HEK293T (cell line): ENCODE measurements around the gene VSX1.

Experiments
- ARNT ChIP-seq: fragments of 450-650 bp; IDR thresholded peaks from 2 replicates; pipeline ENCODE4 v1.6.1; 2017; ENCODE audit warnings: mild to moderate bottlenecking
- BHLHE40 ChIP-seq: fragments of 450-650 bp; IDR thresholded peaks from 2 replicates; pipeline ENCODE4 v1.6.1; 2016; ENCODE audit warnings: mild to moderate bottlenecking, moderate library complexity, borderline replicate concordance
- CTBP1 ChIP-seq: fragments of 450-650 bp; IDR thresholded peaks from 2 replicates; pipeline ENCODE4 v1.6.1; 2016; ENCODE audit warnings: borderline replicate concordance
- FOXK2 ChIP-seq: fragments of 450-650 bp; IDR thresholded peaks from 2 replicates; pipeline ENCODE4 v1.6.1; 2016; ENCODE audit warnings: mild to moderate bottlenecking
- HDGF ChIP-seq: fragments of 450-650 bp; IDR thresholded peaks from 2 replicates; pipeline ENCODE4 v1.6.1; 2017; ENCODE audit warnings: antibody characterized with exemption, borderline replicate concordance
- NFRKB ChIP-seq: fragments of 450-650 bp; IDR thresholded peaks from 2 replicates; pipeline ENCODE4 v1.6.1; 2016; ENCODE audit warnings: mild to moderate bottlenecking, moderate library complexity
- SP1 ChIP-seq: fragments of 450-650 bp; IDR thresholded peaks from 2 replicates; pipeline ENCODE4 v1.6.1; 2017
- SUZ12 ChIP-seq: fragments of 450-650 bp; IDR thresholded peaks from 2 replicates; pipeline ENCODE4 v1.6.1; 2016; ENCODE audit warnings: mild to moderate bottlenecking
- ZNF384 ChIP-seq: fragments of 450-650 bp; IDR thresholded peaks from 2 replicates; pipeline ENCODE4 v1.6.1; 2016
- TF ChIP-seq, protein P1 (sequence below): fragments of 450-650 bp; IDR thresholded peaks from 2 replicates; pipeline ENCODE4 v1.6.1; 2016

DNA sequence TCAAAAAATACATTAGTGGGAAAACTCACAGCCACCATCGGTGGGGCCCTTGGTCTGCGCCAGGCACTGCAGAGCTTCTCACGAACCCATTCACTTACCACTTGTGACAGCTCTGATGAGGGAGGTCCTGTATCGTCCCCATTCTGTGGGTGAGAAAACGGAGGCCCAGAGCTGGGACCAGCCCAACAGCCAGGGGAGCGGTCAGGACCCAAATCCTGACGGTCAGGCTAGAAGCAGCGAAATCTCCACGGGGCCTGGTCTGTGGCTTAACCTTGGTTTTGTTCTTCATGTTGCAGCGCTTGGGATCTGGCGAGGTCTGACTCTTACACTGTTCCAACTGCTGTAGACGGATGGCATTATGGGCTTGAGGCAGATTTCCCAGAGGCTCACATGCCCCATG, 7.7 kb upstream of the VSX1 start:
- TF ChIP-seq SUZ12 (no peak), NFRKB (no peak), ZNF384 (no peak), SP1 (no peak), FOXK2 (no peak), CTBP1 (no peak), BHLHE40 (no peak), ARNT (no peak), HDGF (no peak)
- TF ChIP-seq, protein P1, sequence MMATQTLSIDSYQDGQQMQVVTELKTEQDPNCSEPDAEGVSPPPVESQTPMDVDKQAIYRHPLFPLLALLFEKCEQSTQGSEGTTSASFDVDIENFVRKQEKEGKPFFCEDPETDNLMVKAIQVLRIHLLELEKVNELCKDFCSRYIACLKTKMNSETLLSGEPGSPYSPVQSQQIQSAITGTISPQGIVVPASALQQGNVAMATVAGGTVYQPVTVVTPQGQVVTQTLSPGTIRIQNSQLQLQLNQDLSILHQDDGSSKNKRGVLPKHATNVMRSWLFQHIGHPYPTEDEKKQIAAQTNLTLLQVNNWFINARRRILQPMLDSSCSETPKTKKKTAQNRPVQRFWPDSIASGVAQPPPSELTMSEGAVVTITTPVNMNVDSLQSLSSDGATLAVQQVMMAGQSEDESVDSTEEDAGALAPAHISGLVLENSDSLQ, result no peak
